ENCODE results near the gene THBS2.

DNA sequence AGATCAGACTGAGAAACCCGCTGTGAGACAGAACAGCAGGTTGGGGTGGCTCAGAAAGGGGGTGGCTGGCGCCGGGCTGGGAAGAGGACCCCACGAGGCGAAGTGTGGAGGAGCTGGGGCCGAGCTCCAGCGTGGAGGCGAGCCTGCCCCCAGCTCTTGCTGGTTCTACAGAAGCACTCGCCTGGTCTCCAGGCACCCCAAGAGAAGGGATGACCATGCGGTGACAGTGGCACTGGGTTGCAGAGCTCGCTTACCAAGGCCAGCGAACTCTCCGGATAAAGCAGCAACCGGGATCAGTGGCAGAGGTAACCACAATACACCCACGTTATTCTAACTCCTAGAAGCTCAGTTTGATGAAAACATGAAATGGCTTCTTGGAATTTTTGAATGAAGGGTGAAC, 26.5 kb downstream of the THBS2 start:
- no peak for TF ChIP-seq POLR2A (IDR thresholded peaks at IDR 0.05; ENCODE audit: control extremely low read depth in 1 of 2, low read depth in 2 of 2, low read length in 2 of 2)
- TF ChIP-seq NRF1 (IDR thresholded peaks at IDR 0.05; ENCODE audit: low read depth, low read length): no peak
- TF ChIP-seq POLR2AphosphoS5 (IDR thresholded peaks at IDR 0.05; ENCODE audit: low read depth, low read length): no peak
- no peak for TF ChIP-seq TEAD4 (IDR thresholded peaks at IDR 0.05; ENCODE audit: low read depth, low read length)

Measured in H1 (cell line).